ENCODE measurements around the gene NCBP1. TPM values are rescaled to one million over a fixed set of nuclear protein-coding genes. Genes with fewer than 3 reads are reported as not detected.
A peak's percentile ranks its signal among the peaks of the same experiment; 100 is the strongest.
"Not testable (repeated sequence)": the region's sequence is repeated elsewhere in the genome, so short reads cannot be mapped to it uniquely, and the experiment has no call there.

The NCBP1 gene
- total and polyA plus RNA-seq, 7 experiments from 2014 or later: 15.9 to 42.2 (median 35.6) TPM

GRCh38 chr9:97622483-97622882, 11.1 kb upstream of the NCBP1 start:
- H3K27me3 Mint-ChIP-seq; intact Hi-C loops (cut with micrococcal nuclease): not testable (repeated sequence)

GRCh38 chr9:97623946-97624345, 9.7 kb upstream of the NCBP1 start:
- H3K4me1 Mint-ChIP-seq: peaks cover 3 to 19% (median 8%) of the 10 kb centered on the region in 7 donors
- H3K27ac Mint-ChIP-seq: peak overlapping the region in 1 of 9 donors; percentile 38
- no peak overlapping the region for H3K4me3 Mint-ChIP-seq
- POLR2A ChIA-PET: no interaction called here
- no peak for ATAC-seq
- peaks cover 6 to 42% (median 27%) of the 10 kb centered on the region in 5 donors for H3K36me3 Mint-ChIP-seq
- Histone ChIP-seq H3K4me3 (ENCODE audit: low read length) (no peak overlapping the region), H3K4me1 (ENCODE audit: control insufficient read depth in 2 of 2, insufficient read depth in 2 of 2, low read length in 2 of 2) (no peaks in the 10 kb centered on the region), H3K27me3 (ENCODE audit: control insufficient read depth in 2 of 2, insufficient read depth in 2 of 2, low read length in 2 of 2) (no peaks in the 10 kb centered on the region), H3K27ac (ENCODE audit: low read depth, low read length) (no peak overlapping the region), H3K36me3 (ENCODE audit: control insufficient read depth in 2 of 3, insufficient read depth in 3 of 3, low read length in 3 of 3) (peaks cover 3 to 32% (median 9%) of the 10 kb centered on the region in 3 experiments), H3K9me3 (ENCODE audit: control insufficient read depth in 2 of 3, low read length in 3 of 3) (no peaks in the 10 kb centered on the region)
- H3K9me3 Mint-ChIP-seq: peaks cover 0 to 4% (median 0%) of the 10 kb centered on the region in 11 donors
- intact Hi-C loops (cut with micrococcal nuclease): no loop called here
- H3K27me3 Mint-ChIP-seq: no peaks in the 10 kb centered on the region
- no peak for DNase-seq
- CTCF ChIA-PET: interaction anchor here (1.0 to 2.3 kb wide), 3 partner anchors 9 to 281 kb away, joined by 4 to 6 read pairs (median 4); no protein-coding TSS in a partner anchor

More at GRCh38 chr9:97622483-97622882, 11.1 kb upstream of the NCBP1 start:
- POLR2A ChIA-PET; CTCF ChIA-PET; H3K4me3 ChIP-seq (ENCODE audit: low read length); H3K27ac Mint-ChIP-seq; H3K4me3 Mint-ChIP-seq; H3K27me3 ChIP-seq (ENCODE audit: control insufficient read depth in 2 of 2, insufficient read depth in 2 of 2, low read length in 2 of 2); H3K27ac ChIP-seq (ENCODE audit: low read depth, low read length); DNase-seq; H3K9me3 ChIP-seq (ENCODE audit: control insufficient read depth in 2 of 3, low read length in 3 of 3); H3K4me1 ChIP-seq (ENCODE audit: control insufficient read depth in 2 of 2, insufficient read depth in 2 of 2, low read length in 2 of 2); H3K9me3 Mint-ChIP-seq; ATAC-seq: not testable (repeated sequence)
- peaks cover 3 to 38% (median 9%) of the 10 kb centered on the region in 3 experiments for H3K36me3 ChIP-seq (ENCODE audit: control insufficient read depth in 2 of 3, insufficient read depth in 3 of 3, low read length in 3 of 3)
- peaks cover 6 to 43% (median 27%) of the 10 kb centered on the region in 5 donors for H3K36me3 Mint-ChIP-seq
- H3K4me1 Mint-ChIP-seq: peaks cover 0 to 12% (median 2%) of the 10 kb centered on the region in 7 donors

GRCh38 chr9:97625620-97626019, 8.0 kb upstream of the NCBP1 start:
- POLR2A ChIA-PET: interaction anchor here (0.6 kb wide), 1 partner anchor 333 kb away, joined by 3 read pairs; no protein-coding TSS in a partner anchor
- ATAC-seq (no peak), DNase-seq (no peak)
- Mint-ChIP-seq H3K27me3 (no peaks in the 10 kb centered on the region), H3K36me3 (peaks cover under 1 to 31% (median 21%) of the 10 kb centered on the region in 5 donors), H3K4me1 (peaks cover 9 to 35% (median 21%) of the 10 kb centered on the region in 7 donors), H3K4me3 (no peak overlapping the region), H3K27ac (no peak overlapping the region), H3K9me3 (no peaks in the 10 kb centered on the region)
- Histone ChIP-seq H3K27me3 (ENCODE audit: control insufficient read depth in 2 of 2, insufficient read depth in 2 of 2, low read length in 2 of 2) (no peaks in the 10 kb centered on the region), H3K27ac (ENCODE audit: low read depth, low read length) (no peak overlapping the region), H3K4me1 (ENCODE audit: control insufficient read depth in 2 of 2, insufficient read depth in 2 of 2, low read length in 2 of 2) (no peaks in the 10 kb centered on the region), H3K4me3 (ENCODE audit: low read length) (no peak overlapping the region), H3K36me3 (ENCODE audit: control insufficient read depth in 2 of 3, insufficient read depth in 3 of 3, low read length in 3 of 3) (peaks cover 3 to 32% (median 9%) of the 10 kb centered on the region in 3 experiments), H3K9me3 (ENCODE audit: control insufficient read depth in 2 of 3, low read length in 3 of 3) (no peaks in the 10 kb centered on the region)
- intact Hi-C loops (cut with micrococcal nuclease): no loop called here
- CTCF ChIA-PET: interaction anchor here (1.8 to 2.3 kb wide), 2 partner anchors 9 to 11 kb away, joined by 4 to 6 read pairs; no protein-coding TSS in a partner anchor

- H3K9me3 Mint-ChIP-seq: no peaks in the 10 kb centered on the region
- peaks cover 3 to 26% (median 9%) of the 10 kb centered on the region in 3 experiments for H3K36me3 ChIP-seq (ENCODE audit: control insufficient read depth in 2 of 3, insufficient read depth in 3 of 3, low read length in 3 of 3)
- H3K27ac ChIP-seq (ENCODE audit: low read depth, low read length): no peak overlapping the region
- no peaks in the 10 kb centered on the region for H3K27me3 ChIP-seq (ENCODE audit: control insufficient read depth in 2 of 2, insufficient read depth in 2 of 2, low read length in 2 of 2)
- ChIA-PET POLR2A (no interaction called here), CTCF (no interaction called here)
- no peak overlapping the region for H3K4me3 ChIP-seq (ENCODE audit: low read length)
- H3K4me1 Mint-ChIP-seq: peaks cover 16 to 48% (median 35%) of the 10 kb centered on the region in 7 donors
- peaks cover 0 to 17% (median 12%) of the 10 kb centered on the region in 5 donors for H3K36me3 Mint-ChIP-seq
- no peak overlapping the region for H3K4me3 Mint-ChIP-seq
- peaks cover 9 to 11% of the 10 kb centered on the region in 2 donors for H3K4me1 ChIP-seq (ENCODE audit: control insufficient read depth in 2 of 2, insufficient read depth in 2 of 2, low read length in 2 of 2)
- intact Hi-C loops (cut with micrococcal nuclease): no loop called here
- no peak overlapping the region for H3K27ac Mint-ChIP-seq
- no peak for ATAC-seq
- no peak for DNase-seq
- H3K27me3 Mint-ChIP-seq: no peaks in the 10 kb centered on the region
- H3K9me3 ChIP-seq (ENCODE audit: control insufficient read depth in 2 of 3, low read length in 3 of 3): no peaks in the 10 kb centered on the region
Measured at GRCh38 chr9:97627624-97628023, 6.0 kb upstream of the NCBP1 start.

GRCh38 chr9:97628668-97629067, 5.0 kb upstream of the NCBP1 start:
- Histone ChIP-seq H3K36me3 (ENCODE audit: control insufficient read depth in 2 of 3, insufficient read depth in 3 of 3, low read length in 3 of 3) (peaks cover 3 to 25% (median 9%) of the 10 kb centered on the region in 3 experiments), H3K4me1 (ENCODE audit: control insufficient read depth in 2 of 2, insufficient read depth in 2 of 2, low read length in 2 of 2) (peaks cover 9 to 12% of the 10 kb centered on the region in 2 donors), H3K4me3 (ENCODE audit: low read length) (no peak overlapping the region), H3K27ac (ENCODE audit: low read depth, low read length) (no peak overlapping the region), H3K27me3 (ENCODE audit: control insufficient read depth in 2 of 2, insufficient read depth in 2 of 2, low read length in 2 of 2) (no peaks in the 10 kb centered on the region), H3K9me3 (ENCODE audit: control insufficient read depth in 2 of 3, low read length in 3 of 3) (no peaks in the 10 kb centered on the region)
- H3K36me3 Mint-ChIP-seq: peaks cover 0 to 16% (median 10%) of the 10 kb centered on the region in 5 donors
- no peak for DNase-seq
- H3K4me3 Mint-ChIP-seq: no peak overlapping the region
- no peaks in the 10 kb centered on the region for H3K27me3 Mint-ChIP-seq
- no peak for ATAC-seq
- H3K4me1 Mint-ChIP-seq: peaks cover 16 to 56% (median 38%) of the 10 kb centered on the region in 7 donors
- H3K9me3 Mint-ChIP-seq: peaks cover 0 to 2% (median 0%) of the 10 kb centered on the region in 11 donors
- peak overlapping the region in 1 of 9 donors; percentile 45 for H3K27ac Mint-ChIP-seq
- ChIA-PET CTCF (interaction anchor here (0.5 kb wide), 1 partner anchor 230 kb away, joined by 3 read pairs; no protein-coding TSS in a partner anchor), POLR2A (no interaction called here)
- intact Hi-C loops (cut with micrococcal nuclease): no loop called here

- Histone ChIP-seq H3K4me1 (ENCODE audit: control insufficient read depth in 2 of 2, insufficient read depth in 2 of 2, low read length in 2 of 2) (peaks cover 9 to 12% of the 10 kb centered on the region in 2 donors), H3K4me3 (ENCODE audit: low read length) (no peak overlapping the region), H3K9me3 (ENCODE audit: control insufficient read depth in 2 of 3, low read length in 3 of 3) (no peaks in the 10 kb centered on the region), H3K27ac (ENCODE audit: low read depth, low read length) (no peak overlapping the region), H3K36me3 (ENCODE audit: control insufficient read depth in 2 of 3, insufficient read depth in 3 of 3, low read length in 3 of 3) (peaks cover 3 to 24% (median 9%) of the 10 kb centered on the region in 3 experiments), H3K27me3 (ENCODE audit: control insufficient read depth in 2 of 2, insufficient read depth in 2 of 2, low read length in 2 of 2) (no peaks in the 10 kb centered on the region)
- peak overlapping the region in 2 of 9 donors; percentile 45 to 55 for H3K27ac Mint-ChIP-seq
- ChIA-PET POLR2A (no interaction called here), CTCF (interaction anchor here (0.5 kb wide), 1 partner anchor 230 kb away, joined by 3 read pairs; no protein-coding TSS in a partner anchor)
- H3K4me1 Mint-ChIP-seq: peaks cover 16 to 56% (median 41%) of the 10 kb centered on the region in 7 donors
- DNase-seq (no peak), ATAC-seq (no peak)
- H3K27me3 Mint-ChIP-seq: no peaks in the 10 kb centered on the region
- H3K36me3 Mint-ChIP-seq: peaks cover 0 to 12% (median 7%) of the 10 kb centered on the region in 5 donors
- intact Hi-C loops (cut with micrococcal nuclease): no loop called here
- H3K4me3 Mint-ChIP-seq: no peak overlapping the region
- peaks cover 0 to 2% (median 0%) of the 10 kb centered on the region in 11 donors for H3K9me3 Mint-ChIP-seq
Measured at GRCh38 chr9:97629156-97629555, 4.5 kb upstream of the NCBP1 start.
